WI38 (cell line): Measurements from ENCODE around the gene CAPN14.

Source experiments
- H3K4me3 ChIP-seq: 2 replicates; pipeline ENCODE4 v1.5.1; 2011; ENCODE audit warnings: low read depth, mild to moderate bottlenecking, control low read depth, low read length
- TF ChIP-seq, protein P1 (sequence below): IDR thresholded peaks from 2 replicates; pipeline ENCODE4 v1.5.1; 2012; ENCODE audit warnings: low read depth, mild to moderate bottlenecking, control low read depth, low read length

The CAPN14 gene

DNA sequence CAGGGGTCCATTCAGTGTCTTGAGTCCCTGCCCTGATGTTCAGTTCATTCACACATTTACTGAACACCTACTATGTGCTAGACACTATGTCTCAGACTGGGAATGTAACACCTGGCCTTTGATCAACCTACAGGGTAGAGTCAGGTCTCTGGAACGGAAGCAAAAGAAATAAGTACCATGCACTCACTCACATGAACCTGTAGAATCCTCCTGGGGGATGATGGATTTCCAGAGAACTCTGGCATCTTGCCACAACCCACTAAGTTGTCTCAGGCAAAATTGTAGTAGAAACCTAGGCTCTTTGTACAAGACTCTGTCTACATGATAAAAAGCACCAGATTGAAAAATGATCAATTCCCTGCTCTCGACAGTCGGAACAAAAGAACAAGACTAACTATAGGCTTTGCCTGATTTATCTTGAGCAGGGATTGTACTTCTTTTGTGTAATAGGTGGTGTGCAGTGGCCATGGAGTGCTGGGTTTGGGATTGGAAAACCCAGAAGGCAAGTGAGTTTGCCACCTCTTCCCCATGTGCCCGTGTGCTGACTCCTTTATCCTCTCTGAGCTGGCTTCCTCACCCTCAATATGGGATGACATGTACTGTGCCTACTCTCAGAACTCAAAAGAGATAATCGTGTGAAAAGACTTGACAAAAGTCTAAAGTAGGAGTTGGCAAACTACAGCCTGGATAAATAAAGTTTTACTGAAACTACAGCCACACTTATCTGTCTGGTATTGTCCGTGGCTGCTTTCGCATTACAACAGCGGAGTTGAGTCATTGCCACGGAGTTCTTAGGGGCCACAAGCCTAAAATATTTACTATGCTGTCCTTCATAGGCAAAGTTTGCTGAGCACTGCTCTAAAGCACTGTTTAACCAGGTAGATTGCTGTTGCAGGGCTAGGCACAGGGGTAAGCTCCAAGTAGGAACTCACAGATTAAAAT, 4.4 kb downstream of the CAPN14 start:
- TF ChIP-seq, protein P1, sequence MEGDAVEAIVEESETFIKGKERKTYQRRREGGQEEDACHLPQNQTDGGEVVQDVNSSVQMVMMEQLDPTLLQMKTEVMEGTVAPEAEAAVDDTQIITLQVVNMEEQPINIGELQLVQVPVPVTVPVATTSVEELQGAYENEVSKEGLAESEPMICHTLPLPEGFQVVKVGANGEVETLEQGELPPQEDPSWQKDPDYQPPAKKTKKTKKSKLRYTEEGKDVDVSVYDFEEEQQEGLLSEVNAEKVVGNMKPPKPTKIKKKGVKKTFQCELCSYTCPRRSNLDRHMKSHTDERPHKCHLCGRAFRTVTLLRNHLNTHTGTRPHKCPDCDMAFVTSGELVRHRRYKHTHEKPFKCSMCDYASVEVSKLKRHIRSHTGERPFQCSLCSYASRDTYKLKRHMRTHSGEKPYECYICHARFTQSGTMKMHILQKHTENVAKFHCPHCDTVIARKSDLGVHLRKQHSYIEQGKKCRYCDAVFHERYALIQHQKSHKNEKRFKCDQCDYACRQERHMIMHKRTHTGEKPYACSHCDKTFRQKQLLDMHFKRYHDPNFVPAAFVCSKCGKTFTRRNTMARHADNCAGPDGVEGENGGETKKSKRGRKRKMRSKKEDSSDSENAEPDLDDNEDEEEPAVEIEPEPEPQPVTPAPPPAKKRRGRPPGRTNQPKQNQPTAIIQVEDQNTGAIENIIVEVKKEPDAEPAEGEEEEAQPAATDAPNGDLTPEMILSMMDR, result no peak
- H3K4me3 ChIP-seq, result no peak overlapping the region

DNA sequence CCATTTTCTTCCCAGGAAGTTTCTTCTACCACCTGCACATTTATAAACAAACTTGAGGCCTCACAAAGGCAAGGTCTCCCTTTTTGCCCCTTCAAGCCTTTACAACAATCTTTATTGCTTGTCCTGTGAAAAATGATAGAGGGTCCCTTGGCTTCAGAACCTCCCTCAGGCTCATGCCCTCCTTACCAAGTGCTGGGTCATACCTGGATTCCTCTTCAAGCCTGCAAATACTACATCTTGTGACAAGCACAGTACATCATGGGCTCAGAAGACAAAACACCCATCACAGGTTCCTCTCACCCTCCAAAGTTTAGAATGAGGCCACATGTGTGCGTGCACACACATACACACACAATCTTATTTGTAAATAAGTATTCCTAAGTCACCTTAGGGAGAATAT, 9.1 kb downstream of the CAPN14 start:
- TF ChIP-seq, protein P1, result no peak
- H3K4me3 ChIP-seq, result no peak overlapping the region

DNA sequence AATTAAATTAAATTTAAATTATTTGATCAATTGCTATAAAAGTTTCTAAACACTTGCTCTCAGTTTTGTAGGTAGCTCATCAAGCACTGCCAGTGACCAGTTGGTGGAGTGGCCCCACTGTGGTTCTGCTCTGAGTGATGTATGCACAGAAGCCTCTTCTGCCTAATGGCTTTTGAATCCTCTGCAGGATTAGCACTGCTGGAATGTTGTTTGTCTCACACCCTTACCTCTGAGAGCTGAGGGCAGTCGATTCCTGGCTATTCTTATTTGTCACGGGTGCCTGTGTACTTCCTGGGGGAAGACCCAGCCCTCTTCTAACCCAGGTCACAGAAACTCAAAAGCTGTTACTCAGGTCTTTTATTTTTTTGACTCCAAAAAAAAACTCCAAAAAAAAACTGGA, 9.5 kb downstream of the CAPN14 start:
- H3K4me3 ChIP-seq, result no peak overlapping the region
- TF ChIP-seq, protein P1, result no peak

DNA sequence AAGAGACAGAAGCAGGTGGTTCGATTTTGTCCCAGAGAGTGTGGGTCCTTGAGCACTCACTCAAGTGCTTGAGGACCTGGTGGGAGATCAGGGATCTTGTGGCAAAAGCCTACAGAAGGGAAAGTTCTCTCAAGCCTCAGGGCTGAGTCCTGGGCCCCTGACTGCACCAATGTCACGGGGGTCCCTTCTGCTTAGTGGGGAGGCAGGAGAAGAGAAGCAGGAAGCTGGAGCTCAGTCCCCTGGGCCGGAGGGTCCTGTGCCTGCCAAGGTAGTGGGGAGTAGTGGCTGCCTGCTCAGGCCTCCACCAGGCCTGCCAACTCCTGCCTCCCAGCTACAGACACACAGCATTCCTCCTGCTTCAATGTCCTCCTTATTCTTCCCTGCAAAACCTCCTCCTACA, 11.7 kb downstream of the CAPN14 start:
- H3K4me3 ChIP-seq, result no peak overlapping the region
- TF ChIP-seq, protein P1, result no peak

DNA sequence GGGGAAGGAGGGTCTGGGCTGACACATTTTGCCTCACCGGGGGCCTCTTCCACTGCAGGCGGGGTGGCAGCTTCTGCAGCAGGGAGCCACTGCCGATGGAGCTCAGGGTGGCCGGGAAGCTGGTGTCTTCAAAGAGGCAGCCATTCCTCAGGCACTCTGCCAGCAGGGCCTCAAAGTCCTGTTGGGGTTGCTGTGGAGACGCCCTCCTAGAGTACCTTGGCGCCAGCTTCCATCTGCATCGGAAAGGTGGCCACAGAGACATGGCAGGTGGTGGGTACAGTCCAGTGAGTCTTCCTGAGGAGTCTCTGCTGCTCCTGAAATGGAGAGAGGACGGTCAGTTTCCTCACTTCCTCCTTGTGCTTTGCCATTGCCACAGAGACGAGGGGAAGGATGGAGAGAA, 12.1 kb downstream of the CAPN14 start:
- H3K4me3 ChIP-seq, result no peak overlapping the region
- TF ChIP-seq, protein P1, result no peak

DNA sequence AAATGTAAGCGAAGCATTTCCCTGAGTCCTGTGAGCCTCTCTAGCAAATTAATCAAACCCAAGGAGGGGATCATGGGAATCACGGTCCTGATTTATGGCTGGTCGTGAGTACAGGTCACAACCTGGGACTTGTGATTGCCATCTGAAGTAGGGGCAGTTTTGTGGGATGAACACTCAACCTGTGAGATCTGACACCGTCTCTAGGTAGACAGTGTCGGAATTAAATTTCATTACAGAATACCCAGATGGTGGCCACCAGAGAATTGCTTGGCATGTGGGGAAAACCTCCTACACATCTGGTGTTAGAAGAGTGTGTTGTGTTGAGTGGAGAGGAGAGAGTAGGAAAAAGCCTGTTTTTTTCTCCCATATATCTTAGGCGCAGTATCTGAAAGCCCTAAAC, 12.5 kb downstream of the CAPN14 start:
- H3K4me3 ChIP-seq, result no peak overlapping the region
- TF ChIP-seq, protein P1, result no peak

DNA sequence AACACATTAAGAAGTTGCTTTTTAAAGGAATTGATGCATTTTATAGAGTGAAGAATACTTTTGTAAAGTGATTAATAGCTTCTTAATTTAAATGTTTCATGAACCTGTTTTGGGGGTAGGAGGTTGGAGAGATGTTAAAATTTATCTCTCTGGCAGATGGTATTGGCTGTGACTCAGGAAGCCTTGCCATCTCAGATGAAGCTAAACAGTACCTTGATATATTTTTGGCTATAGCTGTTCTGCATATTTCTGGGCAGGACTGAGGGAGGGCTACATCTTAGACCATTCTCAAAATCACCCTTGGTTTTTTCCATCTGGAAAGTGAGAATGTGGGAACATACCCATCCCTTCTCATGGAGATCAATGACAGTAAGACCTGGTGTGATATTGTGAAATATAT, 13.4 kb downstream of the CAPN14 start:
- TF ChIP-seq, protein P1, result no peak
- H3K4me3 ChIP-seq, result no peak overlapping the region
